ENCODE measurements around the gene MYH7. TPM values are rescaled to one million over a fixed set of nuclear protein-coding genes. Genes with fewer than 3 reads are reported as not detected.

The MYH7 gene
- total RNA-seq, 1 experiment from 2014 or later: not detected

- peaks cover 17% of the 10 kb centered on the region for H3K27me3 ChIP-seq (replicated peaks; ENCODE audit: insufficient read depth, low read depth, low read length, poor library complexity)
- H3K36me3 ChIP-seq (ENCODE audit: insufficient read depth, low read length, poor library complexity, severe bottlenecking): no peaks in the 10 kb centered on the region
- DNase-seq (ENCODE audit: low spot score): peak; percentile 4
- no TSS peak for BruUV-seq (replicated peaks)
- no peaks in the 10 kb centered on the region for H3K9me3 ChIP-seq (ENCODE audit: low read depth, low read length, poor library complexity, severe bottlenecking)
- intact Hi-C loops (cut with micrococcal nuclease; ENCODE audit: unreplicated experiment): no loop called here
- ChIA-PET CTCF (no interaction called here), POLR2A (ENCODE audit: low non-redundant PET) (no interaction called here)
- H3K4me3 ChIP-seq (ENCODE audit: low read depth, low read length, poor library complexity, severe bottlenecking): no peak overlapping the region
- H3K27ac ChIP-seq (ENCODE audit: low read depth, low read length, poor library complexity, severe bottlenecking): no peak overlapping the region
- H3K4me1 ChIP-seq (ENCODE audit: insufficient read depth, low read length, poor library complexity, severe bottlenecking): no peaks in the 10 kb centered on the region
- no peak for TF ChIP-seq CTCF (conservative IDR thresholded peaks at IDR 0.05; ENCODE audit: low read depth, low read length)
Measured at GRCh38 chr14:23404331-23404900, 31.0 kb downstream of the MYH7 start.

- CTCF ChIA-PET: no interaction called here
- intact Hi-C loops (cut with micrococcal nuclease; ENCODE audit: unreplicated experiment): no loop called here
- no peak overlapping the region for H3K27ac ChIP-seq (ENCODE audit: low read depth, low read length, poor library complexity, severe bottlenecking)
- POLR2A ChIA-PET (ENCODE audit: low non-redundant PET): no interaction called here
- H3K4me3 ChIP-seq (ENCODE audit: low read depth, low read length, poor library complexity, severe bottlenecking): no peak overlapping the region
- no peaks in the 10 kb centered on the region for H3K36me3 ChIP-seq (ENCODE audit: insufficient read depth, low read length, poor library complexity, severe bottlenecking)
- no peaks in the 10 kb centered on the region for H3K9me3 ChIP-seq (ENCODE audit: low read depth, low read length, poor library complexity, severe bottlenecking)
- DNase-seq (ENCODE audit: low spot score): no peak
- peaks cover 17% of the 10 kb centered on the region for H3K27me3 ChIP-seq (replicated peaks; ENCODE audit: insufficient read depth, low read depth, low read length, poor library complexity)
- TF ChIP-seq EZH2 (IDR thresholded peaks at IDR 0.05; ENCODE audit: borderline replicate concordance, low read depth, low read length, poor library complexity, severe bottlenecking) (no peak), CTCF (conservative IDR thresholded peaks at IDR 0.05; ENCODE audit: low read depth, low read length) (no peak)
- BruUV-seq (replicated peaks): no TSS peak
- no peaks in the 10 kb centered on the region for H3K4me1 ChIP-seq (ENCODE audit: insufficient read depth, low read length, poor library complexity, severe bottlenecking)
Measured at GRCh38 chr14:23403908-23404307, 31.6 kb downstream of the MYH7 start.

- no peak for TF ChIP-seq EZH2 (IDR thresholded peaks at IDR 0.05; ENCODE audit: borderline replicate concordance, low read depth, low read length, poor library complexity, severe bottlenecking)
- no peak for TF ChIP-seq CTCF (conservative IDR thresholded peaks at IDR 0.05; ENCODE audit: low read depth, low read length)
- ChIA-PET POLR2A (ENCODE audit: low non-redundant PET) (no interaction called here), CTCF (no interaction called here)
- no peak for DNase-seq (ENCODE audit: low spot score)
- Histone ChIP-seq H3K27ac (ENCODE audit: low read depth, low read length, poor library complexity, severe bottlenecking) (no peak overlapping the region), H3K4me1 (ENCODE audit: insufficient read depth, low read length, poor library complexity, severe bottlenecking) (no peaks in the 10 kb centered on the region), H3K36me3 (ENCODE audit: insufficient read depth, low read length, poor library complexity, severe bottlenecking) (no peaks in the 10 kb centered on the region), H3K4me3 (ENCODE audit: low read depth, low read length, poor library complexity, severe bottlenecking) (no peak overlapping the region), H3K27me3 (replicated peaks; ENCODE audit: insufficient read depth, low read depth, low read length, poor library complexity) (peaks cover 14% of the 10 kb centered on the region), H3K9me3 (ENCODE audit: low read depth, low read length, poor library complexity, severe bottlenecking) (no peaks in the 10 kb centered on the region)
- intact Hi-C loops (cut with micrococcal nuclease; ENCODE audit: unreplicated experiment): no loop called here
- BruUV-seq (replicated peaks): no TSS peak
Measured at GRCh38 chr14:23403139-23403438, 32.4 kb downstream of the MYH7 start.
